Fibroblast of skin of left biceps (primary cell): ENCODE data around the gene KRTAP2-2.
"Not testable (repeated sequence)": the region's sequence is repeated elsewhere in the genome, so short reads cannot be mapped to it uniquely, and the experiment has no call there.

Source experiments
- DNase-seq, 2 experiments: peaks; one replicate each; pipeline ENCODE4 v3.0.0-alpha.2; 2013; ENCODE audit warnings: low read depth in 2 of 2

Gene KRTAP2-2

GRCh38 chr17:41065016-41065689 lies 10.1 kb upstream of the KRTAP2-2 start:
- not testable (repeated sequence) for DNase-seq

DNA sequence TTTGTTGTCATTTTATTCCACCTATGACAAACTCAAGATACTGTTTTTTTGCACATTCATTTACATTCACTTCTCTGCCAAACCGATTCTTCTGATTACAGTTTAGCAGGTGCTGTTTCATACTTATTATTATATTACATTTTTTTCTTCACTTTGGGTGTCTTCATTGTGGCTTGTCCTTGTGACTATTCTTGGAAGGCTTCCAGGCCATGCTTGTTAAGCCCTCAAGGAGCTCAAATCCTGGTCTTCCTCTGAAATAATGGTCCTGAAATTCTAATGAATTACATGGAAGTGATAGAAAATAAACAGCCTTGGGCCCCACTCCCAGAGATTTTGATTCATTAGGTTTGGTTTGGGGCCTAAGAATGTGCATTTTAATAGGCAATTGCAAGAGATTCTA lies 9.3 kb upstream of the KRTAP2-2 start:
- DNase-seq: no peak

- no peak for DNase-seq
Observed at GRCh38 chr17:41063449-41063848, 8.4 kb upstream of the KRTAP2-2 start.

GRCh38 chr17:41061964-41062363 lies 6.9 kb upstream of the KRTAP2-2 start:
- DNase-seq: peak; percentile 95 to 96

DNA sequence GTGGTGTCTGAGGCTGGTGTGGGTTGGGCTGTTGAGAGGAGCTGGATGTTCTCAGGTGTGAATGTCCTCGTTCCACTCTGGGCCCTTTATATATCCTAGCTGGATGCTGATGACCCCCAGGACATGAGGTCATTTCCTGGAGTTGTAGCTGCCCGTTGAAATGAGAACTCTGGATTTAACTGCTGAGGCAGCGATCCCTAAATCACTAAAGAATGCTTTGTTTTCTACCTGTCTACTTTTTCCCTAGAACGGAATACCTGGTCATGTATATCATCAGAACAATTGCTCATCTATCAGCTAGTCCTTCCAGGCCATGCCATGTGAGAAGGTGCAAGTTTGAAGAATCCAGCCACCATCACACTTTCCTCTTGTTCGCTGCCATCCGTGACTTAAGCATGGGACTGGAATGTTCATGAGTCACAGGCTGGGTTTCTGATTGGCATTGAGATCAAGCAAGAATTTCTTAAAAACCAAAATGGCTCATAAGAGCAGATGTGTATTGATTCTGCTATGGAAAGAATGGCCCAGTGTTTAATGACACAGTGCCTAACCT lies 5.1 kb upstream of the KRTAP2-2 start, which contains the start of gene KRTAP2-3:
Gene KRTAP2-3 (minus strand): TSS at position 63 of the 553 bp plus-strand sequence. CDS start 64 bp downstream, outside the sequence.
- DNase-seq: peak; percentile 86

DNA sequence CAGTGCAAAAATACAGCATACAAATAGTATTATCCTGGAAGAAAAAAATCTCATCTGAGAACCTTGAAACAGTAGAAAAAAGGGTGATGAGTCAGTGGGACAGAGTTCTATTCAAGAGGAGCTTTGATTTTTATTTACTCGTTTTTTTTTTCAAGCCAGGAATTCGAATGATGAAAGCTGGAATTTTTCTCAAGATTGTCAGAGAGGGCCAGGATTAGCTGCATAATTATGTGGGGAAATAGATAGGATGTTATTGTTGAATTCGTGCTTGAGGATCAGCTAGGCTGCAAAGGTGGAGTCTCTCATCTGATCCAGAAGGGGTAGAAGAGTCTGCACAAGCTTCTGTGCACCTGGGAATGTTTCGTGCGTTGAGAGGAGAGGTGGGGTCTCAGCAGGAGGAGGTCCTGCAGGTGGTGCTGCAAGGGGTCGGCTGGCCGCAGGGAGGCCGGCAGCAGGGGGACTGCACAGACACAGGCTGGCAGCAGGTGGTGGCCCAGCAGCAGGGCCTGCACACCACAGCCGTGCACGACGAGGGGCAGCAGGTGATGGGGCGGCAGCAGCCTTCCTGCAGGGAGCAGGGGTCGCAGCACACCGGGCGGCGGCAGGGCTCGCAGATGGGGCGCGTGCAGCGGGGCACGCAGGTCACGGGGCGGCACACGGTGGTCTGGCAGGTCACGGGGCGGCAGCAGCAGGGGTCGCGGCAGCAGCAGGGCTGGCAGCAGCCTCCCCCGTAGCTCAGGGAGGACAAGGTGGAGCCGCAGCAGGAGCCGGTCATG lies 4.4 kb upstream of the KRTAP2-2 start:
- DNase-seq: peak; percentile 82 to 84

GRCh38 chr17:41058741-41059140 lies 3.7 kb upstream of the KRTAP2-2 start:
- DNase-seq: no peak

DNA sequence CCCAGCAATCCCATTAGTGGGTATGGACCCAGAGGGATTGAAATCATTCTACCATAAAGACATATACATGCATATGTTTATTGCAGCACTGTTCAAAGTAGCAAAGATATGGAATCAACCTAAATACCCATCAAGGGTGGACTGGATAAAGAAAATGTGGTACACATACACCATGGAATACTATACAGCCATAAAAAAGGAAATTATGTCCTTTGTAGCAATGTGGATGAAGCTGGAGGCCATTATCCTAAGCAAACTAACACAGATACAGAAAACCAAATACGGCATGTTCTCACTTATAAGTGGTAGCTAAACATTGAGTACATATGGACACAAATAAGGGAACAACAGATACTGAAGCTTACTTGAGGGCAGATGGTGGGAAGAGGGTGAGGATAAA lies 2.5 kb upstream of the KRTAP2-2 start:
- no peak for DNase-seq

DNA sequence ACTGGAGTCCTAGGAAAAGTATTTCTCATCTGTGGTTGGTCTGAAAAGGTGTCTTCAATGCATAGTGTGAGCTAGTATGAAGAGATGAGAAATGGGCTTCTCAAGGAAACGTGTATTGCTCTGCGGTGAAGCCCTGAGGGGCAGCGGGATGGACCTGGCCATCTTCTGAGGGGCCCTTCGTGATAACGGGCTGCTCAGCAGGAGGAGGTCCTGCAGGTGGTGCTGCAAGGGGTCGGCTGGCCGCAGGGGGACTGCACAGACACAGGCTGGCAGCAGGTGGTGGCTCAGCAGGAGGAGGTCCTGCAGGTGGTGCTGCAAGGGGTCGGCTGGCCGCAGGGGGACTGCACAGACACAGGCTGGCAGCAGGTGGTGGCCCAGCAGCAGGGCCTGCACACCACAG lies 474 bp downstream of the KRTAP2-2 start:
- not testable (repeated sequence) for DNase-seq

DNA sequence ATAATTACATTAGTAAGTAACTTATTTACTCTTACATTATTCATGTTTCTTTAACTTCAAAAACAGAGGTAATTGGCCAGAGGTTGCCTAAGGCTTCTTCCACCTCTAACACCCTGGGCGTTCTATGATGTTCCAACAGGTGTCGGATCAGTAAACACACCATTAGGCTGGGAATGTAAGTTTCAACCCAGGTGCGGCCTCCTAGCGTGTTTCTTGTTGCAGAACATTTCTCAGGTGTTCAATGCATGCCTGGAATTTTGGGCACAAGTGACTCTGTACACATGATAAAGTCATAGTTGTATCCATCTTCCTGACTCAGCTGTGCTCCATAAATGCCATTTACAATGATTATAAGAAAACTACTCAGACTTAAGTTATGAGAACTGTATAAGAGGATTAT lies 1.0 kb downstream of the KRTAP2-2 start:
- DNase-seq: no peak

- peak; percentile 43 to 46 for DNase-seq
Observed at GRCh38 chr17:41052566-41052965, 2.5 kb downstream of the KRTAP2-2 start.

DNA sequence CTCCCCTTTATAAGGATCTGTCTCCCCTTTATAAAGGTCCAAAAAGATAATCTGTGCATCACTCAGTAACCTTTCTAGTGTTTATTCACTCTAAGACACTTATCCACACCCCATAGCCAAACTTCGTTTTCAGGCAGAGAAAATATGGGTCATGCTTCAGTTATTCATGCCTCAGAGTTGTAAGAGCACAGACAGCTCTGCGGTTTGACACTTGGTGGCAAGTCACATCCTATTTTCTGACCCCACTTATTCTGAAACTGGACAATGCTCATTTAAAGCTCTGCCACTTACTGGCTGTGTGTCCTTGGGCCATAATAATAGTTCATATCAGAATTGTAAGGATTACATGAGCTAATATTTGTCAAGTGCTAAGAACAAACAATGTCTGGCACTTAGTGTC lies 5.9 kb downstream of the KRTAP2-2 start:
- no peak for DNase-seq

GRCh38 chr17:41048441-41048840 lies 6.6 kb downstream of the KRTAP2-2 start:
- no peak for DNase-seq

GRCh38 chr17:41046735-41047465 lies 8.1 kb downstream of the KRTAP2-2 start, which contains the start of gene KRTAP2-1:
Gene KRTAP2-1, minus strand, starts transcription at chr17:41047316. Its CDS starts 49 bp downstream, at chr17:41047267.
- DNase-seq: not testable (repeated sequence)

DNA sequence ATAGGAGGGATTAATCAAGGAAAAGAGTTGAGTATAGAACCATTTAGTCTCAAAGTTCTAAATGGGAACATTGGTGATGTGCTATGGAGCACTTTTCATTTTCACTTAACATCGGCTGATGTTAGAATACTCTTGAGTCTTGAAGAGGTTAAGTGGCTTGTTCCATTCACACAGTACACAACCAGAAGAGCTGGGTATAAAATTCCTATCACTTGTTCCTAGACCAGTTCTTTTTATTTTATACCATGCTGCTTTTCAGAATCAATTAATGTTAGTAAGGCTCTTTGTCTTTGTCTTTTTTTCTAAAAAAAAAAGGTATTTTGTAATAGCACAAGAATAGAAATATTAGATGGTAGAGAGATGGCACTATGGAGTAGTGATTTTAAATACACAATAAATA lies 12.1 kb downstream of the KRTAP2-2 start:
- DNase-seq: no peak

DNA sequence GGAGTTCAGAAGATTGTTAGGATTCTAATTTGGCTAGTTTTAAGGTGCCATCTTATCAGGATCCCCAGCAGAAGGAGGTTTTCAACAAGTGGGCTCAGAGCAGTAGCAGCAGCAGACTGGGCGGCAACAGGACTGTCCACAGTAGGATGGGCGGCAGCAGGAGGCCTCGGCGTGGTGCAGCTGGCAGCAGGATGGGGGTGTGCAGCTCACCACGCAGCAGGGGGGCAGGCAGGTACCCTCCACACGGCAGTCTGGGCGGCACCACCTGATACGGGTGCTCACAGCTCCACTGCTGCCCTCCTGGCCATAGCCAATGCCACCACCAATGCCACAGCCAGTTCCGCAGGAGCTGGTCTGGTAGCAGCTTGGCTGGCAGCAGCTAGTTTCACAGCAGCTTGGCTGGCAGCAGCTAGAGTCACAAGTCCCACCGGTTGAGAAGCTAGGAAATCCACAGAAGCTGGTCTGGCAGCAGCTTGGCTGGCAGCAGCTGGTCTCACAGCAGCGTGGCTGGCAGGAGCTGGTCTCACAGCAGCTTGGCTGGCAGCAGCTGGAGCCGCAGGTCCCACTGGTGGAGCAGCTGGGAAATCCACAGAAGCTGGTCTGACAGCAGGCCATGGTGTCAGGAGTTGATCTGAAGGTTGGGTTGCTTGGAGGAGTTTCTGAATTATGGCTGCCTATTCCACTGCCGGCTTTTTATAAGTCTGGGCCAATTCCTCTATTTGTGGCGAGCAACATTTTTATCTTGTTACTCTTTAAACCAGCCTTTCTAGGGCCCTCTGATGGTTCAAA lies 14.1 kb downstream of the KRTAP2-2 start, which contains the start of gene KRTAP1-1:
Gene KRTAP1-1 (minus strand): TSS at position 668 of the 789 bp plus-strand sequence. CDS start 53 bp downstream, at position 615.
- not testable (repeated sequence) for DNase-seq

- DNase-seq: no peak
Observed at GRCh38 chr17:41037853-41038350, 17.1 kb downstream of the KRTAP2-2 start.

DNA sequence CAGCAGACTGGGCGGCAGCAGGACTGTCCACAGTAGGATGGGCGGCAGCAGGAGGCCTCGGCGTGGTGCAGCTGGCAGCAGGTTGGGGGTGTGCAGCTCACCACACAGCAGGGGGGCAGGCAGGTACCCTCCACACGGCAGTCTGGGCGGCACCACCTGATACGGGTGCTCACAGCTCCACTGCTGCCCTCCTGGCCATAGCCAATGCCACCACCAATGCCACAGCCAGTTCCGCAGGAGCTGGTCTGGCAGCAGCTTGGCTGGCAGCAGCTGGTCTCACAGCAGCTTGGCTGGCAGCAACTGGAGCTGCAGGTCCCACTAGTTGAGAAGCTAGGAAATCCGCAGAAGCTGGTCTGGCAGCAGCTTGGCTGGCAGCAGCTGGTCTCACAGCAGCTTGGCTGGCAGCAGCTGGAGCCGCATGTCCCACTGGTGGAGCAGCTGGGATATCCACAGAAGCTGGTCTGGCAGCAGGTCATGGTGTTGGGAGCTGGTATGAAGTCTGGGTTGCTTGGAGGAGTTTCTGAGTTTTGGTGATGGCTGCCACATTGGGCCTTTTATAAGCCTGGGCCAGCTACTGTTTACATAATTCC lies 20.6 kb downstream of the KRTAP2-2 start, which contains the start of gene KRTAP1-3:
Gene KRTAP1-3 (minus strand): TSS at position 529 of the 590 bp plus-strand sequence. CDS start 53 bp downstream, at position 476.
- DNase-seq: not testable (repeated sequence)

- DNase-seq: no peak
Observed at GRCh38 chr17:41029633-41030245, 25.3 kb downstream of the KRTAP2-2 start, which contains the start of gene KRTAP1-4. Gene KRTAP1-4, minus strand, starts transcription at chr17:41030195. Its CDS starts 117 bp downstream, at chr17:41030078.
